Osteoblast (primary cell): Measurements from ENCODE around the gene KPNA1. TPM values are rescaled to one million over a fixed set of nuclear protein-coding genes. Genes with fewer than 3 reads are reported as not detected.

ENCODE experiments used
- DNase-seq: peaks from one replicate; pipeline ENCODE4 v3.0.0; 2011; ENCODE audit warnings: low spot score, mixed read lengths; ENCODE audit not compliant: insufficient read length; ENCODE audit errors: missing footprints
- H2AFZ ChIP-seq: 2 replicates; pipeline ENCODE4 v1.6.0; 2011; ENCODE audit warnings: mild to moderate bottlenecking, low read length
- H3K27ac ChIP-seq: 2 replicates; pipeline ENCODE4 v1.5.1; 2011; ENCODE audit warnings: mild to moderate bottlenecking, low read depth, low read length, moderate library complexity
- H3K27me3 ChIP-seq: 2 replicates; pipeline ENCODE4 v1.6.0; 2012; ENCODE audit warnings: mild to moderate bottlenecking, control low read depth, inconsistent platforms, low read length, moderate library complexity; ENCODE audit not compliant: insufficient read depth
- H3K36me3 ChIP-seq: 2 replicates; pipeline ENCODE4 v1.5.1; 2011; ENCODE audit warnings: mild to moderate bottlenecking, low read length, control low read depth, moderate library complexity; ENCODE audit not compliant: insufficient read depth
- H3K4me1 ChIP-seq: 2 replicates; pipeline ENCODE4 v1.5.1; 2011; ENCODE audit warnings: mild to moderate bottlenecking, low read length, control low read depth, moderate library complexity; ENCODE audit not compliant: insufficient read depth
- H3K4me2 ChIP-seq: 2 replicates; pipeline ENCODE4 v1.6.0; 2011; ENCODE audit warnings: mild to moderate bottlenecking, low read length; ENCODE audit not compliant: insufficient read depth
- H3K4me3 ChIP-seq: fragments of 200-600 bp; sonication (generic); 3 replicates; pipeline ENCODE4 v1.5.1; 2012; ENCODE audit warnings: mild to moderate bottlenecking, low read length, inconsistent platforms; ENCODE audit not compliant: insufficient read depth
- H3K79me2 ChIP-seq: 2 replicates; pipeline ENCODE4 v1.6.0; 2012; ENCODE audit warnings: mild to moderate bottlenecking, low read length, control low read depth, inconsistent platforms; ENCODE audit not compliant: insufficient read depth
- H3K9me3 ChIP-seq: 2 replicates; pipeline ENCODE4 v1.5.1; 2011; ENCODE audit warnings: low read depth, low read length, control low read depth
- H4K20me1 ChIP-seq: 2 replicates; pipeline ENCODE4 v1.6.0; 2012; ENCODE audit warnings: mild to moderate bottlenecking, low read length, control low read depth; ENCODE audit not compliant: insufficient read depth
- total RNA-seq: library from RNA; depleted of rRNA; stranded (reverse); fragments of >200 nt; gene quantifications from 2 replicates; pipeline ENCODE4 v1.2.3, GENCODE V29; 2012
- TF ChIP-seq, protein P1 (sequence below): IDR thresholded peaks from 2 replicates; pipeline ENCODE4 v1.5.1; 2011; ENCODE audit warnings: mild to moderate bottlenecking, low read depth, low read length, moderate library complexity; ENCODE audit errors: extremely low read depth

KPNA1 gene
- total RNA-seq, 1 donor: 48.1 TPM

DNA sequence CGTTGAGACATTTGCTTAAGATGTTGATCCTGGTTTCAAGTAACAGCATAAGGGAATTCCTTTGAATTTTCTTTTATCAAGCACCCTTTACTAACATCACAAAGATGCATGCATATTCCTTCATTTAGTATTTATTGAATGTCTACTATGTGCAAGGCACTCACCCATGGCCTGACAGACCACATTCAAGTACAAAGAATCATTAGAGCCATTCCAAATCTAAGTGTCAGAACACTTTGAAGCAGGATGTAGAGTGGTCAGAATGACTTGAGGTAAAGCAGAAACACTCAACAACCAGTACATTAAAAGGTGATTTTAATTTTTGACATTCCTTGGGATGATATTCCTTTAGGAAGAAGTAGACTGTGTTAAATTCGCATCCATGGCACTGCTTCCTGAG is 92.9 kb downstream of the KPNA1 start:
- TF ChIP-seq, protein P1, sequence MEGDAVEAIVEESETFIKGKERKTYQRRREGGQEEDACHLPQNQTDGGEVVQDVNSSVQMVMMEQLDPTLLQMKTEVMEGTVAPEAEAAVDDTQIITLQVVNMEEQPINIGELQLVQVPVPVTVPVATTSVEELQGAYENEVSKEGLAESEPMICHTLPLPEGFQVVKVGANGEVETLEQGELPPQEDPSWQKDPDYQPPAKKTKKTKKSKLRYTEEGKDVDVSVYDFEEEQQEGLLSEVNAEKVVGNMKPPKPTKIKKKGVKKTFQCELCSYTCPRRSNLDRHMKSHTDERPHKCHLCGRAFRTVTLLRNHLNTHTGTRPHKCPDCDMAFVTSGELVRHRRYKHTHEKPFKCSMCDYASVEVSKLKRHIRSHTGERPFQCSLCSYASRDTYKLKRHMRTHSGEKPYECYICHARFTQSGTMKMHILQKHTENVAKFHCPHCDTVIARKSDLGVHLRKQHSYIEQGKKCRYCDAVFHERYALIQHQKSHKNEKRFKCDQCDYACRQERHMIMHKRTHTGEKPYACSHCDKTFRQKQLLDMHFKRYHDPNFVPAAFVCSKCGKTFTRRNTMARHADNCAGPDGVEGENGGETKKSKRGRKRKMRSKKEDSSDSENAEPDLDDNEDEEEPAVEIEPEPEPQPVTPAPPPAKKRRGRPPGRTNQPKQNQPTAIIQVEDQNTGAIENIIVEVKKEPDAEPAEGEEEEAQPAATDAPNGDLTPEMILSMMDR: no peak
- peaks cover 40% of the 10 kb centered on the region for H3K36me3 ChIP-seq
- no peaks in the 10 kb centered on the region for H3K27me3 ChIP-seq
- peaks cover 2% of the 10 kb centered on the region for H4K20me1 ChIP-seq
- no peak overlapping the region for H3K4me2 ChIP-seq
- no peak for DNase-seq
- no peak overlapping the region for H3K27ac ChIP-seq
- H3K4me3 ChIP-seq: no peak overlapping the region
- H2AFZ ChIP-seq: no peak overlapping the region
- no peaks in the 10 kb centered on the region for H3K9me3 ChIP-seq
- peaks cover 45% of the 10 kb centered on the region for H3K79me2 ChIP-seq
- no peaks in the 10 kb centered on the region for H3K4me1 ChIP-seq

DNA sequence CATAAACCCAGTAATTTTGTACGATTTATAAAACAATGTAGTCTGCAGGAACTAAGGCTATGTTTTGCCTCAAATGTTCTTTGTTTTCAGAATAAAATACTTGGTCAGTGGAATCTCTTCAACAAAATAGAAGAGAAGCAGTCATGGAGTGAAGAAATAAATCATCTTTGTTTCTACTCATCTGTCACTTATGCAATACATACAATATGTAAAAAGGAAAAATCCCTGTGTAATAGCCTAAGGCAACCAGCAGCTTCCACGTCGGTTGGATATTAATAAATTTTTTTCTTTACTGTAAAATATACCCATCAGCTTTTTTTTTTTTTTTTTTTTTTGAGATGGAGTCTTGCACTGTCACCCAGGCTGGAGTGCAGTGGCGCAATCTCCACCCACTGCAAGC is 93.6 kb downstream of the KPNA1 start:
- Histone ChIP-seq H3K27me3 (no peaks in the 10 kb centered on the region), H3K4me3 (no peak overlapping the region), H3K36me3 (peaks cover 33% of the 10 kb centered on the region), H3K9me3 (no peaks in the 10 kb centered on the region), H2AFZ (no peak overlapping the region), H3K4me1 (no peaks in the 10 kb centered on the region), H3K79me2 (peaks cover 51% of the 10 kb centered on the region), H3K27ac (no peak overlapping the region), H4K20me1 (no peaks in the 10 kb centered on the region), H3K4me2 (no peak overlapping the region)
- DNase-seq: no peak
- TF ChIP-seq, protein P1: no peak

DNA sequence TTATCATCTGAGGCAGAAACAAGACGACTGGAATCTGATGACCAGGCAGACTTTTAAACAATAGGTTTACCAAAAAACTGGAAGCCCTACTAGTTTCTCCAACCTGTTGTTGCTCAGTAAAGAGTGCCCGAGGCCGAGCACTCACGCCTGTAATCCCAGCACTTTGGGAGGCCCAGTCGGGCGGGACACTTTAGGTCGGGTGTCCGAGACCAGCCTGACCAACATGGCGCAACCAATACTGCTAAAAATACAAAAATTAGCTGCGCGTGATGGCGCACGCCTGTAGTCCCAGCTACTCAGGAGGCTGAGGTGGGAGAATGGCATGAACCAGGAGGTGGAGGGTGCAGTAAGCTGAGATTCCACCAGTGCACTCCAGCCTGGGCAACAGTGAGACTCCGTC is 97.8 kb downstream of the KPNA1 start:
- H3K79me2 ChIP-seq: peaks cover 66% of the 10 kb centered on the region
- H3K27me3 ChIP-seq: no peaks in the 10 kb centered on the region
- H3K4me3 ChIP-seq: peak overlapping the region; percentile 98
- peaks cover 2% of the 10 kb centered on the region for H4K20me1 ChIP-seq
- H3K4me2 ChIP-seq: peak overlapping the region; percentile 89
- peaks cover 14% of the 10 kb centered on the region for H3K4me1 ChIP-seq
- H3K27ac ChIP-seq: peak overlapping the region; percentile 98
- H3K9me3 ChIP-seq: no peaks in the 10 kb centered on the region
- TF ChIP-seq, protein P1: no peak
- peak overlapping the region; percentile 97 for H2AFZ ChIP-seq
- H3K36me3 ChIP-seq: peaks cover 9% of the 10 kb centered on the region
- DNase-seq: no peak

DNA sequence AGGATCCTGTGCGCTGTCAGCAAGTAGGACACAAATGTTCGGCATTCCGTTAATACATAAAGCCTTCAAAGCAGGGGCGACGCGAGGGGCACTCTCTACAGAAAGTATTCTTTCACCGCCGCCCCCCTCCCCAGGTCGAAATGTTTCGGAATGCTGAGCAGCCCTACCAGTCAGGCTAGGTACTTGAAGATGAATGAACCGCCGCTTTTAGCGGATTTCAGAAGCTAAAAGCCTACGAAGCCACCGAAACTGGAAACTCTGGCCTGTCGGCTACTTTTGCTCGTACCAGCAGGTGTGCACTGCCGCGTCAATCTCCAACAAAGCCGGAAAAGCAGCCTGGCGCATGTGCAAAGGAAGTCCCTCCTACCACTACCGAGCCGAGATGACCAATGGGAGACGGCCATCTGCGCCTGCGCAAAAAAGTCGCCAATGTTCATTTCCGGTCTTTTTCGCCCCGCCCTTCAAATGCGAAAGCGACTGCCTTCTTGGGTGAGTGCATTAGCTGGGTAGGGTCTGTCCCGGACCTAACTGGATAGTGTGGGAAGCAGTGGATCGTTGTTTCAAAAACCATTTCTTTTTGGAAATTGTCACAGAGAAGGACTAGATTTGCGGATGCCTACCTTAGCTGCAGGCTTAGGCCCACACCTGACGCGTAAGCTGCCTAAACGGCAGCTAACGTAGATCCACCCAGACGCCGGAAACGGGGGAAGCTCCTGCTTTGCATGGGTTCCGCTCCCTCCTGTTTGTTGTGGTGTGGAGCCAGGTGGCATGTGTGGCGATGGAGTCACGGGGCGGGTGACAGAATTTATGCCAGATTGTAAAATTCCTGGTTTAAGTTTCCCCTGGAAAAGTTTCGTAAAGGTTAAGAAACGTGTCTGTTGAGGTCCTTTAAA is 98.7 kb downstream of the KPNA1 start, which contains the start of gene WDR5B:
Gene WDR5B, minus strand, starts transcription at position 301 of the 893 bp plus-strand sequence. CDS start 534 bp downstream, outside the sequence.
- H3K9me3 ChIP-seq: no peaks in the 10 kb centered on the region
- H3K79me2 ChIP-seq: peaks cover 67% of the 10 kb centered on the region
- no peaks in the 10 kb centered on the region for H3K27me3 ChIP-seq
- peak within 1 kb of the TSS; percentile 98 for H3K4me3 ChIP-seq
- DNase-seq: peak; percentile 94
- H3K27ac ChIP-seq: peak within 1 kb of the TSS; percentile 98
- TF ChIP-seq, protein P1: no peak
- peak within 1 kb of the TSS; percentile 89 for H3K4me2 ChIP-seq
- H3K36me3 ChIP-seq: peaks cover 4% of the 10 kb centered on the region
- peaks cover 14% of the 10 kb centered on the region for H3K4me1 ChIP-seq
- peaks cover 5% of the 10 kb centered on the region for H4K20me1 ChIP-seq
- peak within 1 kb of the TSS; percentile 97 for H2AFZ ChIP-seq
